ENCODE measurements around the gene SAAL1.
"Not testable (repeated sequence)": the region's sequence is repeated elsewhere in the genome, so short reads cannot be mapped to it uniquely, and the experiment has no call there.

The SAAL1 gene

GRCh38 chr11:18132341-18132740 is 26.5 kb upstream of the SAAL1 start, which contains the start of gene MRGPRX3:
Gene MRGPRX3 (plus strand): TSS chr11:18132571. CDS start chr11:18137203, 4,632 bp downstream.
- H3K4me1 ChIP-seq (ENCODE audit: insufficient read depth, poor library complexity, severe bottlenecking) = peaks cover 6% of the 10 kb centered on the region
- no peak within 1 kb of the TSS for H3K4me3 ChIP-seq (ENCODE audit: severe bottlenecking)
- no peaks in the 10 kb centered on the region for H3K36me3 ChIP-seq (ENCODE audit: low read depth)
- ATAC-seq (ENCODE audit: low read depth) (peak; percentile 81), DNase-seq (ENCODE audit: low spot score) (no peak)
- H3K9me3 ChIP-seq (ENCODE audit: severe bottlenecking) = no peaks in the 10 kb centered on the region
- no peak for TF ChIP-seq CTCF (IDR thresholded peaks at IDR 0.05; ENCODE audit: poor library complexity, severe bottlenecking)
- H3K27ac ChIP-seq (ENCODE audit: poor library complexity, severe bottlenecking) = peak within 1 kb of the TSS; percentile 49
- H3K27me3 ChIP-seq (ENCODE audit: insufficient read depth, poor library complexity, severe bottlenecking) = no peaks in the 10 kb centered on the region

GRCh38 chr11:18131115-18131514 is 25.2 kb upstream of the SAAL1 start:
- not testable (repeated sequence) for DNase-seq (ENCODE audit: low spot score); H3K4me3 ChIP-seq (ENCODE audit: severe bottlenecking); H3K4me1 ChIP-seq (ENCODE audit: insufficient read depth, poor library complexity, severe bottlenecking); H3K27me3 ChIP-seq (ENCODE audit: insufficient read depth, poor library complexity, severe bottlenecking); ATAC-seq (ENCODE audit: low read depth); H3K9me3 ChIP-seq (ENCODE audit: severe bottlenecking); H3K36me3 ChIP-seq (ENCODE audit: low read depth); H3K27ac ChIP-seq (ENCODE audit: poor library complexity, severe bottlenecking)

GRCh38 chr11:18121331-18121828 is 15.5 kb upstream of the SAAL1 start:
- not testable (repeated sequence) for ATAC-seq (ENCODE audit: low read depth); H3K4me3 ChIP-seq (ENCODE audit: severe bottlenecking); H3K27me3 ChIP-seq (ENCODE audit: insufficient read depth, poor library complexity, severe bottlenecking); H3K36me3 ChIP-seq (ENCODE audit: low read depth); H3K9me3 ChIP-seq (ENCODE audit: severe bottlenecking); H3K27ac ChIP-seq (ENCODE audit: poor library complexity, severe bottlenecking); DNase-seq (ENCODE audit: low spot score); H3K4me1 ChIP-seq (ENCODE audit: insufficient read depth, poor library complexity, severe bottlenecking)

GRCh38 chr11:18115360-18116127 is 9.7 kb upstream of the SAAL1 start:
- ATAC-seq (ENCODE audit: low read depth) = peak; percentile 92
- peak; percentile 88 for TF ChIP-seq CTCF (IDR thresholded peaks at IDR 0.05; ENCODE audit: poor library complexity, severe bottlenecking)
- Histone ChIP-seq H3K27ac (ENCODE audit: poor library complexity, severe bottlenecking) (no peak overlapping the region), H3K27me3 (ENCODE audit: insufficient read depth, poor library complexity, severe bottlenecking) (no peaks in the 10 kb centered on the region), H3K4me1 (ENCODE audit: insufficient read depth, poor library complexity, severe bottlenecking) (no peaks in the 10 kb centered on the region), H3K4me3 (ENCODE audit: severe bottlenecking) (no peak overlapping the region), H3K36me3 (ENCODE audit: low read depth) (no peaks in the 10 kb centered on the region), H3K9me3 (ENCODE audit: severe bottlenecking) (no peaks in the 10 kb centered on the region)
- no peak for DNase-seq (ENCODE audit: low spot score)

- no peak for ATAC-seq (ENCODE audit: low read depth)
- peaks cover 6% of the 10 kb centered on the region for H3K4me1 ChIP-seq (ENCODE audit: insufficient read depth, poor library complexity, severe bottlenecking)
- no peak for TF ChIP-seq CTCF (IDR thresholded peaks at IDR 0.05; ENCODE audit: poor library complexity, severe bottlenecking)
- DNase-seq (ENCODE audit: low spot score) = no peak
- no peaks in the 10 kb centered on the region for H3K36me3 ChIP-seq (ENCODE audit: low read depth)
- H3K27me3 ChIP-seq (ENCODE audit: insufficient read depth, poor library complexity, severe bottlenecking) = no peaks in the 10 kb centered on the region
- no peak overlapping the region for H3K4me3 ChIP-seq (ENCODE audit: severe bottlenecking)
- no peak overlapping the region for H3K27ac ChIP-seq (ENCODE audit: poor library complexity, severe bottlenecking)
- H3K9me3 ChIP-seq (ENCODE audit: severe bottlenecking) = no peaks in the 10 kb centered on the region
Observed at GRCh38 chr11:18111005-18111404, 5.1 kb upstream of the SAAL1 start.

- ATAC-seq (ENCODE audit: low read depth) (no peak), DNase-seq (ENCODE audit: low spot score) (no peak)
- Histone ChIP-seq H3K36me3 (ENCODE audit: low read depth) (peaks cover 7% of the 10 kb centered on the region), H3K27me3 (ENCODE audit: insufficient read depth, poor library complexity, severe bottlenecking) (no peaks in the 10 kb centered on the region), H3K9me3 (ENCODE audit: severe bottlenecking) (no peaks in the 10 kb centered on the region), H3K4me1 (ENCODE audit: insufficient read depth, poor library complexity, severe bottlenecking) (peaks cover 11% of the 10 kb centered on the region), H3K27ac (ENCODE audit: poor library complexity, severe bottlenecking) (no peak overlapping the region), H3K4me3 (ENCODE audit: severe bottlenecking) (no peak overlapping the region)
- no peak for TF ChIP-seq CTCF (IDR thresholded peaks at IDR 0.05; ENCODE audit: poor library complexity, severe bottlenecking)
Observed at GRCh38 chr11:18108254-18108653, 2.4 kb upstream of the SAAL1 start.

All from RWPE2 (cell line).